ENCODE results near the gene CEP70. TPM values are rescaled to one million over a fixed set of nuclear protein-coding genes. Genes with fewer than 3 reads are reported as not detected.

The CEP70 gene
- total and polyA plus RNA-seq, 2 experiments from 2014 or later: 7.6 to 7.8 TPM

- Histone ChIP-seq H3K4me2 (ENCODE audit: unreplicated experiment) (no peak overlapping the region), H4K20me1 (ENCODE audit: insufficient read depth) (no peaks in the 10 kb centered on the region), H3K9me2 (ENCODE audit: insufficient read depth) (no peaks in the 10 kb centered on the region), H2AFZ (no peak overlapping the region), H3K4me3 (no peak overlapping the region), H3K27ac (no peak overlapping the region), H3K36me3 (ENCODE audit: low read depth) (no peaks in the 10 kb centered on the region), H3K4me1 (ENCODE audit: insufficient read depth) (no peaks in the 10 kb centered on the region), H3K9ac (no peak overlapping the region), H3F3A (ENCODE audit: insufficient read depth) (no peaks in the 10 kb centered on the region), H3K79me2 (ENCODE audit: insufficient read depth) (no peaks in the 10 kb centered on the region), H3K9me3 (ENCODE audit: low read depth) (no peaks in the 10 kb centered on the region), H3K27me3 (replicated peaks; ENCODE audit: insufficient read depth) (no peaks in the 10 kb centered on the region)
- WGBS, 2 experiments (ENCODE audit: low coverage in 1 of 2, low lambda C conversion rate in 2 of 2, missing lambda C conversion rate in 2 of 2): 94% methylated on average over 2 of the region's 2 CpGs
- no peak for DNase-seq
- TF ChIP-seq EZH2phosphoT487 (IDR thresholded peaks at IDR 0.05; ENCODE audit: insufficient read depth, low read depth): no peak
- TF ChIP-seq EZH2 (IDR thresholded peaks at IDR 0.05; ENCODE audit: insufficient read depth, poor library complexity, severe bottlenecking): no peak
- in situ Hi-C loops (cut with MboI): no loop called here
Measured at GRCh38 chr3:138638641-138639040, 44.6 kb upstream of the CEP70 start.

- Histone ChIP-seq H3K9me2 (ENCODE audit: insufficient read depth) (no peaks in the 10 kb centered on the region), H2AFZ (no peak overlapping the region), H3K27me3 (replicated peaks; ENCODE audit: insufficient read depth) (no peaks in the 10 kb centered on the region), H3K36me3 (ENCODE audit: low read depth) (0 out of 2 replicates have a peak, but pooled peaks cover 1% of the 10 kb centered on the region), H3K27ac (no peak overlapping the region), H3K9ac (no peak overlapping the region), H4K20me1 (ENCODE audit: insufficient read depth) (no peaks in the 10 kb centered on the region; the same call in 1 of the 2 replicates), H3K4me1 (ENCODE audit: insufficient read depth) (no peaks in the 10 kb centered on the region), H3K4me2 (ENCODE audit: unreplicated experiment) (no peak overlapping the region), H3K9me3 (ENCODE audit: low read depth) (no peaks in the 10 kb centered on the region), H3K79me2 (ENCODE audit: insufficient read depth) (no peaks in the 10 kb centered on the region), H3K4me3 (no peak overlapping the region), H3F3A (ENCODE audit: insufficient read depth) (0 out of 2 replicates have a peak, but pooled peaks cover 4% of the 10 kb centered on the region)
- DNase-seq: no peak
- no peak for TF ChIP-seq EZH2 (IDR thresholded peaks at IDR 0.05; ENCODE audit: insufficient read depth, poor library complexity, severe bottlenecking)
- TF ChIP-seq EZH2phosphoT487 (IDR thresholded peaks at IDR 0.05; ENCODE audit: insufficient read depth, low read depth): no peak
- WGBS, 2 experiments (ENCODE audit: low coverage in 1 of 2, low lambda C conversion rate in 2 of 2, missing lambda C conversion rate in 2 of 2): 80 to 81% methylated on average over 6 of the region's 6 CpGs
- in situ Hi-C loops (cut with MboI): no loop called here
Measured at GRCh38 chr3:138629526-138629925, 35.5 kb upstream of the CEP70 start.

GRCh38 chr3:138625707-138626365 is 31.8 kb upstream of the CEP70 start:
- TF ChIP-seq EZH2 (IDR thresholded peaks at IDR 0.05; ENCODE audit: insufficient read depth, poor library complexity, severe bottlenecking) (no peak), EZH2phosphoT487 (IDR thresholded peaks at IDR 0.05; ENCODE audit: insufficient read depth, low read depth) (no peak)
- no peaks in the 10 kb centered on the region for H3K79me2 ChIP-seq (ENCODE audit: insufficient read depth)
- 97 to 100% methylated on average over 3 of the region's 3 CpGs for WGBS, 2 experiments (ENCODE audit: low coverage in 1 of 2, low lambda C conversion rate in 2 of 2, missing lambda C conversion rate in 2 of 2)
- no peaks in the 10 kb centered on the region for H3K27me3 ChIP-seq (replicated peaks; ENCODE audit: insufficient read depth)
- H3K4me1 ChIP-seq (ENCODE audit: insufficient read depth): no peaks in the 10 kb centered on the region
- H4K20me1 ChIP-seq (ENCODE audit: insufficient read depth): no peaks in the 10 kb centered on the region; the same call in 1 of the 2 replicates
- H3K4me3 ChIP-seq: no peak overlapping the region
- DNase-seq: peak; percentile 40
- H3K9me2 ChIP-seq (ENCODE audit: insufficient read depth): no peaks in the 10 kb centered on the region
- no peaks in the 10 kb centered on the region for H3K9me3 ChIP-seq (ENCODE audit: low read depth)
- H3K36me3 ChIP-seq (ENCODE audit: low read depth): 0 out of 2 replicates have a peak, but pooled peaks cover 5% of the 10 kb centered on the region
- no peak overlapping the region for H3K27ac ChIP-seq
- no peak overlapping the region for H3K9ac ChIP-seq
- H3F3A ChIP-seq (ENCODE audit: insufficient read depth): 0 out of 2 replicates have a peak, but pooled peaks cover 4% of the 10 kb centered on the region
- no peak overlapping the region for H3K4me2 ChIP-seq (ENCODE audit: unreplicated experiment)
- no peak overlapping the region for H2AFZ ChIP-seq
- in situ Hi-C loops (cut with MboI): no loop called here

GRCh38 chr3:138624518-138624917 is 30.5 kb upstream of the CEP70 start:
- Histone ChIP-seq H3F3A (ENCODE audit: insufficient read depth) (0 out of 2 replicates have a peak, but pooled peaks cover 4% of the 10 kb centered on the region), H3K36me3 (ENCODE audit: low read depth) (0 out of 2 replicates have a peak, but pooled peaks cover 5% of the 10 kb centered on the region), H3K79me2 (ENCODE audit: insufficient read depth) (no peaks in the 10 kb centered on the region), H4K20me1 (ENCODE audit: insufficient read depth) (no peaks in the 10 kb centered on the region; the same call in 1 of the 2 replicates), H3K4me3 (no peak overlapping the region), H3K4me2 (ENCODE audit: unreplicated experiment) (no peak overlapping the region), H3K9me3 (ENCODE audit: low read depth) (no peaks in the 10 kb centered on the region), H3K4me1 (ENCODE audit: insufficient read depth) (no peaks in the 10 kb centered on the region), H3K9ac (no peak overlapping the region), H3K27ac (no peak overlapping the region), H3K27me3 (replicated peaks; ENCODE audit: insufficient read depth) (no peaks in the 10 kb centered on the region), H2AFZ (no peak overlapping the region), H3K9me2 (ENCODE audit: insufficient read depth) (no peaks in the 10 kb centered on the region)
- DNase-seq: no peak
- in situ Hi-C loops (cut with MboI): no loop called here
- no peak for TF ChIP-seq EZH2phosphoT487 (IDR thresholded peaks at IDR 0.05; ENCODE audit: insufficient read depth, low read depth)
- no peak for TF ChIP-seq EZH2 (IDR thresholded peaks at IDR 0.05; ENCODE audit: insufficient read depth, poor library complexity, severe bottlenecking)

All from GM23248 (cell line).